HG02981 (cell line): ENCODE results near the gene GAB1.

ENCODE experiments used
- ATAC-seq: cut with Tn5 transposase; IDR thresholded peaks from one replicate; pipeline ENCODE4 v1.9.1; 2021; ENCODE audit warnings: mild to moderate bottlenecking, moderate library complexity; ENCODE audit not compliant: unreplicated experiment

GAB1 gene

GRCh38 chr4:143357161-143357845, 20.6 kb downstream of the GAB1 start:
- no peak for ATAC-seq

GRCh38 chr4:143358419-143358818, 21.7 kb downstream of the GAB1 start:
- ATAC-seq: no peak

- ATAC-seq: peak; percentile 89
Observed at GRCh38 chr4:143358923-143359643, 22.4 kb downstream of the GAB1 start.

GRCh38 chr4:143359644-143360193, 23.0 kb downstream of the GAB1 start:
- no peak for ATAC-seq

- no peak for ATAC-seq
Observed at GRCh38 chr4:143360838-143361625, 24.4 kb downstream of the GAB1 start.

- no peak for ATAC-seq
Observed at GRCh38 chr4:143362349-143363046, 25.8 kb downstream of the GAB1 start.

- no peak for ATAC-seq
Observed at GRCh38 chr4:143363332-143363731, 26.7 kb downstream of the GAB1 start.

- ATAC-seq: no peak
Observed at GRCh38 chr4:143364063-143364462, 27.4 kb downstream of the GAB1 start.

- no peak for ATAC-seq
Observed at GRCh38 chr4:143367863-143368262, 31.2 kb downstream of the GAB1 start.

DNA sequence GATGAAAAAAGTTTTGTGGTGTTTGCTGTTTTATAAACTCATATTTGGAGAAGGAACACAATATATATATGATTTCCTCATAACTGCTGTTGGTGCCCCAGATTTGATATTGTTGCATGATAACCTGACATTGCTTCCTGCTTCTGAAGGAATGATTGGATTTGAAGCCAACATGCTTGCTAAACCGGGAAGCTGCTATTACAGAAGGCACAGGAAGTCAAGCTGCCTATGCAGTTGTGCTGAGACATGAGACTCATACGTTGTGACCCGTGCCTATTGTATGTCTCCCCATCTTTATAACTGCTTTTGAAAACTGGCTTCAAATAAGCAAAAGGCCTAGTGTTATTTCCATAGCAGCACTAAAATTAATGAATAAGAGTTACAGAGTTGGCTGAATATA, 32.9 kb downstream of the GAB1 start:
- ATAC-seq: no peak

DNA sequence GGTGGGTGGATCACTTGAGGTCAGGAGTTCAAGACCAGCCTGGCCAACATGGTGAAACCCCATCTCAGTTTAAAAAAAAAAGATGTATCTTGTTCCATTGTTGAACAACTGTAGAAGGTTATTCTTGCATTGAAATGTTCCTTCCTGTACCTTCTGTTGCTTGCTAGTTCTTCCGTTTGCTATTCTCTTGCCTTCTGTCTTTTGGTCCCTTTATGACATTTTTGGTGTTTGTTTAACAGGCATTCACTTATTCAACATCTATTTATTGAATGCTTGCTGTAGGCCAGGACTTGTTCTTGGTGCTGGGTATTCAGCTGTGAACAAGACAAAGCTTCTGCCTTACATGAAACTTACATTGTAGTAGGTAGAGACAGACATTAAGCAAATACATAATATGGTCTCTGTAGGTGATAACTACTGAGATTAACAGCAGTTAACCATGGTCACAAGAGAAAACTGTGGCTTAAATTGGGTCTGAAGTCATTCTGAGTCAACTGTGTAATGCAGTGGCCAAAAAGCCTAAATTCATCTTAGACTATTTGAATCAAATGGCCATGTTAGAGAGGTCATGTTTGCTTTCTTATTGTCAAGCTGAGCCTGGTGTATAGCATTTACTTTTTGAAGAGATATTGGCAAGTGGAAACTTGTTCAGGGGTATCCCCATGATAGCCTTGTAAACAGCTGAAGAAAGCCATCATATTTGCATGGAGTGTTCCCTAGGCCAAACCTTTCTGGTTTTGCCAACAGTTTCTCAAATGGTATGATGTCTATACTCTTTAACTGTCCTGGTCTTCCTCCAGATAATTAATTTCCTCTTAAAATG, 35.6 kb downstream of the GAB1 start:
- peak; percentile 67 for ATAC-seq

DNA sequence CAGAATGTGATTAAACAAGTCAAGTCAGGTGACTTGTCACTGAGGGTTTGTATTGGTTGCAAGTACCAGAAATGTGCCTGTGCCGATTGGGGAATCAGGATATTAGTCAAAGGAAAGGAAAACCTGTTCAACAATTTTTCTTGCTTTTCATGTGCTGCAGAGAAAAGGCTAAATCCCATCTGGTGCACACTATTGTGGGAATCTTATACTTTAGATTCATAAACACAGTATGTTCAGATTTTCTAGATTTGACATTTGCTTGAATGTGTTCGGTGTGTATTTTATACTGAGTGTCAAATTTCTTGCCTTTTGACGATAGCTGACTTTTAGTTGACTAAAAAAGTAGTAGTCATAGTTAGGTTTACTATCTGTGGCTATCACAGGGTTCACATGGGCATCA, 37.6 kb downstream of the GAB1 start:
- ATAC-seq: no peak

- ATAC-seq: no peak
Observed at GRCh38 chr4:143374771-143375170, 38.1 kb downstream of the GAB1 start.

- ATAC-seq: peak; percentile 28
Observed at GRCh38 chr4:143375326-143376073, 38.8 kb downstream of the GAB1 start.

- ATAC-seq: peak; percentile 40
Observed at GRCh38 chr4:143377611-143378099, 41.0 kb downstream of the GAB1 start.

DNA sequence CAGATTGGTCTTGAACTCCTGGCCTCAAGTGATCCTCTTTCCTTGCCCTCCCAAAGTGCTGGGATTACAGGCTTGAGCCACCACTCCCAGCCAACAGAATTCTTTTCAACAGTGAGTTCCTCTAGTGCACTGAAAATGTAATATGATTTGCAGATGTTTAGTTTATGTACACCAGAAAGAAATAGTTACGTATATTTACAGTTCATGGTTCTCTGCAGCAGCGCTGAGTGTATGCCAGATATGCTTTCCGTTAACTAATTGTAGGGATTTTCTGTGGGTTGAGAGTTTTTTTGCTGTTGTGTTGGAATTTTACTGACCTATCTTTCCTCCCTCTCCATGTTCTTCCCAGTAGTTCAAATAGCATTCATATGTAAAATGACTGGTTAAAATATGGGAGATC, 44.0 kb downstream of the GAB1 start:
- ATAC-seq: no peak

GRCh38 chr4:143381189-143382118, 44.8 kb downstream of the GAB1 start:
- peak; percentile 49 for ATAC-seq

GRCh38 chr4:143382596-143382995, 45.9 kb downstream of the GAB1 start:
- no peak for ATAC-seq
